ENCODE results near the gene XXYLT1.

GRCh38 chr3:195171093-195171873 is 99.7 kb downstream of the XXYLT1 start:
- TF ChIP-seq, protein P1, sequence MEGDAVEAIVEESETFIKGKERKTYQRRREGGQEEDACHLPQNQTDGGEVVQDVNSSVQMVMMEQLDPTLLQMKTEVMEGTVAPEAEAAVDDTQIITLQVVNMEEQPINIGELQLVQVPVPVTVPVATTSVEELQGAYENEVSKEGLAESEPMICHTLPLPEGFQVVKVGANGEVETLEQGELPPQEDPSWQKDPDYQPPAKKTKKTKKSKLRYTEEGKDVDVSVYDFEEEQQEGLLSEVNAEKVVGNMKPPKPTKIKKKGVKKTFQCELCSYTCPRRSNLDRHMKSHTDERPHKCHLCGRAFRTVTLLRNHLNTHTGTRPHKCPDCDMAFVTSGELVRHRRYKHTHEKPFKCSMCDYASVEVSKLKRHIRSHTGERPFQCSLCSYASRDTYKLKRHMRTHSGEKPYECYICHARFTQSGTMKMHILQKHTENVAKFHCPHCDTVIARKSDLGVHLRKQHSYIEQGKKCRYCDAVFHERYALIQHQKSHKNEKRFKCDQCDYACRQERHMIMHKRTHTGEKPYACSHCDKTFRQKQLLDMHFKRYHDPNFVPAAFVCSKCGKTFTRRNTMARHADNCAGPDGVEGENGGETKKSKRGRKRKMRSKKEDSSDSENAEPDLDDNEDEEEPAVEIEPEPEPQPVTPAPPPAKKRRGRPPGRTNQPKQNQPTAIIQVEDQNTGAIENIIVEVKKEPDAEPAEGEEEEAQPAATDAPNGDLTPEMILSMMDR (optimal IDR thresholded peaks at IDR 0.05 in 1 of 3, IDR thresholded peaks at IDR 0.05 in 1 of 3, conservative IDR thresholded peaks at IDR 0.05 in 1 of 3; ENCODE audit: extremely low read depth in 1 of 3, insufficient read depth in 2 of 3, low read length in 3 of 3), result no peak
- TF ChIP-seq EZH2 (IDR thresholded peaks at IDR 0.05; ENCODE audit: low read length), result no peak
